DND-41 (cell line): ENCODE measurements around the gene PYGO2.

ENCODE experiments used
- ATAC-seq: fragments of 200-7000 bp; cut with Tn5 transposase; 3 replicates; pipeline ENCODE4 v1.9.1; 2021; ENCODE audit warnings: low read depth; ENCODE audit not compliant: insufficient read depth
- DNase-seq: peaks from one replicate; pipeline ENCODE4 v3.0.0-alpha.2; 2020
- H2AFZ ChIP-seq: 2 replicates; pipeline ENCODE4 v1.6.0; 2012; ENCODE audit warnings: low read depth, low read length
- H3K27ac ChIP-seq: 2 replicates; pipeline ENCODE4 v1.5.1; 2012; ENCODE audit warnings: low read length, inconsistent platforms
- H3K27me3 ChIP-seq: fragments of 200-600 bp; sonication (generic); 2 replicates; pipeline ENCODE4 v1.6.0; 2012; ENCODE audit warnings: low read length, mild to moderate bottlenecking, inconsistent platforms; ENCODE audit not compliant: insufficient read depth, poor library complexity
- H3K36me3 ChIP-seq: 2 replicates; pipeline ENCODE4 v1.5.1; 2012; ENCODE audit warnings: low read length, inconsistent platforms; ENCODE audit not compliant: insufficient read depth
- H3K4me1 ChIP-seq: 2 replicates; pipeline ENCODE4 v1.5.1; 2012; ENCODE audit warnings: mild to moderate bottlenecking, low read length; ENCODE audit not compliant: insufficient read depth
- H3K4me2 ChIP-seq: 2 replicates; pipeline ENCODE4 v1.6.0; 2012; ENCODE audit warnings: mild to moderate bottlenecking, moderate library complexity, low read length, inconsistent platforms; ENCODE audit not compliant: insufficient read depth
- H3K4me3 ChIP-seq, 2 experiments: fragments of 200-600 bp in 1 of 2; shearing (Covaris generic) in 1 of 2; 2 replicates each; pipeline ENCODE4 v1.5.1; 2012 to 2016; ENCODE audit warnings: inconsistent platforms in 2 of 2, low read length in 2 of 2, mild to moderate bottlenecking in 2 of 2, low read depth in 1 of 2, moderate library complexity in 1 of 2
- H3K79me2 ChIP-seq: 2 replicates; pipeline ENCODE4 v1.6.0; 2012; ENCODE audit warnings: low read length, inconsistent platforms; ENCODE audit not compliant: insufficient read depth
- H3K9ac ChIP-seq: 2 replicates; pipeline ENCODE4 v1.6.0; 2012; ENCODE audit warnings: low read depth, mild to moderate bottlenecking, inconsistent platforms, low read length, moderate library complexity
- H3K9me3 ChIP-seq: 2 replicates; pipeline ENCODE4 v1.5.1; 2012; ENCODE audit warnings: low read length, moderate library complexity, mild to moderate bottlenecking, inconsistent platforms; ENCODE audit not compliant: insufficient read depth, severe bottlenecking
- H4K20me1 ChIP-seq: 2 replicates; pipeline ENCODE4 v1.6.0; 2012; ENCODE audit warnings: low read length; ENCODE audit not compliant: insufficient read depth
- CTCF ChIP-seq: IDR thresholded peaks from 2 replicates; pipeline ENCODE4 v1.5.1; 2012; ENCODE audit warnings: borderline replicate concordance, low read length, moderate library complexity, mild to moderate bottlenecking; ENCODE audit not compliant: poor library complexity, severe bottlenecking; ENCODE audit errors: extremely low read depth
- EZH2 ChIP-seq: IDR thresholded peaks from 3 replicates; pipeline ENCODE4 v1.6.1; 2012; ENCODE audit warnings: borderline replicate concordance, low read depth, mild to moderate bottlenecking, moderate library complexity, low read length, inconsistent platforms; ENCODE audit not compliant: severe bottlenecking

Gene PYGO2

GRCh38 chr1:154962156-154962749, 671 bp upstream of the PYGO2 start:
- Histone ChIP-seq H3K4me2 (peak overlapping the region; percentile 84), H2AFZ (peak overlapping the region; percentile 84), H4K20me1 (peaks cover 22% of the 10 kb centered on the region; the same call in 1 of the 2 replicates), H3K9me3 (no peaks in the 10 kb centered on the region), H3K27me3 (no peaks in the 10 kb centered on the region), H3K4me3 (peak overlapping the region; percentile 86 to 89), H3K79me2 (peaks cover 39% of the 10 kb centered on the region), H3K9ac (peak overlapping the region; percentile 97), H3K36me3 (peaks cover 59% of the 10 kb centered on the region), H3K27ac (peak overlapping the region; percentile 99), H3K4me1 (peaks cover 43% of the 10 kb centered on the region)
- DNase-seq (peak; percentile 38), ATAC-seq (peak; percentile 4; the same call in 2 of the 3 replicates)
- TF ChIP-seq EZH2, result no peak
- TF ChIP-seq CTCF, result no peak

- Histone ChIP-seq H3K27ac (peak overlapping the region; percentile 99), H2AFZ (no peak overlapping the region), H3K4me2 (peak overlapping the region; percentile 84), H3K79me2 (peaks cover 39% of the 10 kb centered on the region), H3K4me1 (peaks cover 57% of the 10 kb centered on the region), H3K9me3 (no peaks in the 10 kb centered on the region), H3K9ac (peak overlapping the region; percentile 97), H3K36me3 (peaks cover 42% of the 10 kb centered on the region), H3K4me3 (peak overlapping the region; percentile 86 to 89; a peak in 3 of 4 replicates), H3K27me3 (no peaks in the 10 kb centered on the region), H4K20me1 (peaks cover 22% of the 10 kb centered on the region; the same call in 1 of the 2 replicates)
- DNase-seq, result no peak
- no peak for TF ChIP-seq CTCF
- no peak for TF ChIP-seq EZH2
- ATAC-seq, result no peak
Measured at GRCh38 chr1:154960446-154961136, 991 bp downstream of the PYGO2 start.

- peaks cover 32% of the 10 kb centered on the region for H3K36me3 ChIP-seq
- H4K20me1 ChIP-seq, result peaks cover 25% of the 10 kb centered on the region; the same call in 1 of the 2 replicates
- ATAC-seq (no peak), DNase-seq (no peak)
- H3K9ac ChIP-seq, result no peak overlapping the region
- H3K4me2 ChIP-seq, result no peak overlapping the region
- peaks cover 49% of the 10 kb centered on the region for H3K79me2 ChIP-seq
- no peak overlapping the region for H3K27ac ChIP-seq
- no peaks in the 10 kb centered on the region for H3K9me3 ChIP-seq
- H2AFZ ChIP-seq, result no peak overlapping the region
- no peak overlapping the region for H3K4me3 ChIP-seq
- peaks cover 69% of the 10 kb centered on the region for H3K4me1 ChIP-seq
- no peaks in the 10 kb centered on the region for H3K27me3 ChIP-seq
- no peak for TF ChIP-seq CTCF
- TF ChIP-seq EZH2, result no peak
Measured at GRCh38 chr1:154959426-154959780, 2.2 kb downstream of the PYGO2 start.
